HEK293 (cell line): Measurements from ENCODE around the gene FYB1.

Experiments
- CTCF ChIA-PET: fragments of 350-600 bp; formaldehyde crosslinking; extraction: SDS; loops from one replicate; lab custom pipeline; 2021; ENCODE audit warnings: antibody characterized with exemption; lab: Yijun Ruan, JAX
- POLR2A ChIA-PET: fragments of 300-600 bp; formaldehyde crosslinking; extraction: SDS; loops from one replicate; lab custom pipeline; 2020; ENCODE audit warnings: antibody characterized with exemption, inconsistent platforms; lab: Yijun Ruan, JAX
- H3K27ac ChIP-seq: fragments of 200-500 bp; sonication (Bioruptor generic); 2 replicates; pipeline ENCODE4 v1.5.1; 2014; ENCODE audit warnings: low read depth, low read length, control low read depth, inconsistent platforms; ENCODE audit errors: extremely low read depth
- H3K36me3 ChIP-seq, 2 experiments: fragments of 200-500 bp in 1 of 2; sonication (Bioruptor generic) in 1 of 2; 1 replicate in 1 of 2; 2 replicates in 1 of 2; pipeline ENCODE4 v1.5.1; 2014 to 2017; ENCODE audit warnings: inconsistent platforms in 2 of 2, low read length in 2 of 2; ENCODE audit not compliant: control insufficient read depth in 2 of 2, insufficient read depth in 1 of 2
- H3K4me1 ChIP-seq: fragments of 200-500 bp; sonication (Bioruptor generic); 2 replicates; pipeline ENCODE4 v1.5.1; 2014; ENCODE audit warnings: mild to moderate bottlenecking, low read length, inconsistent platforms; ENCODE audit not compliant: control insufficient read depth, insufficient read depth
- H3K4me3 ChIP-seq: 2 replicates; pipeline ENCODE4 v1.5.1; 2011; ENCODE audit warnings: low read depth, mild to moderate bottlenecking, control low read depth, low read length, moderate library complexity
- H3K9me3 ChIP-seq: fragments of 200-500 bp; sonication (Bioruptor generic); 2 replicates; pipeline ENCODE4 v1.5.1; 2014; ENCODE audit warnings: low read depth, low read length, inconsistent platforms; ENCODE audit not compliant: control insufficient read depth, insufficient read depth
- EGR2 ChIP-seq: fragments of 450-650 bp; formaldehyde crosslinking; IDR thresholded peaks from 2 replicates; pipeline ENCODE4 v1.5.1; 2016; ENCODE audit warnings: low read depth, missing biosample characterization, missing genetic modification characterization
- GLIS2 ChIP-seq: fragments of 450-650 bp; formaldehyde crosslinking; IDR thresholded peaks from 2 replicates; pipeline ENCODE4 v1.5.1; 2016; ENCODE audit warnings: missing biosample characterization, missing genetic modification characterization
- KLF9 ChIP-seq: fragments of 450-650 bp; formaldehyde crosslinking; IDR thresholded peaks from 2 replicates; pipeline ENCODE4 v1.5.1; 2016; ENCODE audit warnings: missing biosample characterization, missing genetic modification characterization, low read depth
- MYNN ChIP-seq: fragments of 450-650 bp; formaldehyde crosslinking; IDR thresholded peaks from 2 replicates; pipeline ENCODE4 v1.5.1; 2016; ENCODE audit warnings: missing biosample characterization, missing genetic modification characterization, borderline replicate concordance
- OSR2 ChIP-seq: fragments of 450-650 bp; formaldehyde crosslinking; IDR thresholded peaks from 2 replicates; pipeline ENCODE4 v1.5.1; 2016; ENCODE audit warnings: missing biosample characterization, missing genetic modification characterization
- RBAK ChIP-seq: fragments of 450-650 bp; formaldehyde crosslinking; IDR thresholded peaks from 2 replicates; pipeline ENCODE4 v1.5.1; 2016; ENCODE audit warnings: missing biosample characterization, missing genetic modification characterization
- ZBTB10 ChIP-seq: fragments of 450-650 bp; formaldehyde crosslinking; IDR thresholded peaks from 2 replicates; pipeline ENCODE4 v1.5.1; 2016; ENCODE audit warnings: missing biosample characterization, missing genetic modification characterization
- ZFP3 ChIP-seq: fragments of 450-650 bp; formaldehyde crosslinking; IDR thresholded peaks from 2 replicates; pipeline ENCODE4 v1.5.1; 2016; ENCODE audit warnings: low read depth, missing biosample characterization, missing genetic modification characterization
- ZIC2 ChIP-seq: fragments of 450-650 bp; formaldehyde crosslinking; IDR thresholded peaks from 2 replicates; pipeline ENCODE4 v1.5.1; 2016; ENCODE audit warnings: missing biosample characterization, missing genetic modification characterization
- ZNF16 ChIP-seq: fragments of 450-650 bp; formaldehyde crosslinking; IDR thresholded peaks from 2 replicates; pipeline ENCODE4 v1.5.1; 2016; ENCODE audit warnings: low read depth, missing biosample characterization, missing genetic modification characterization
- ZNF174 ChIP-seq: fragments of 450-650 bp; formaldehyde crosslinking; IDR thresholded peaks from 2 replicates; pipeline ENCODE4 v1.5.0; 2017; ENCODE audit warnings: missing biosample characterization, mild to moderate bottlenecking, missing genetic modification characterization
- ZNF302 ChIP-seq: fragments of 450-650 bp; formaldehyde crosslinking; IDR thresholded peaks from 2 replicates; pipeline ENCODE4 v1.5.1; 2016; ENCODE audit warnings: missing biosample characterization, missing genetic modification characterization, low read depth
- ZNF473 ChIP-seq: fragments of 450-650 bp; formaldehyde crosslinking; IDR thresholded peaks from 2 replicates; pipeline ENCODE4 v1.5.1; 2017; ENCODE audit warnings: missing biosample characterization, missing genetic modification characterization
- ZNF571 ChIP-seq: fragments of 450-650 bp; formaldehyde crosslinking; IDR thresholded peaks from 2 replicates; pipeline ENCODE4 v1.5.0; 2017; ENCODE audit warnings: missing biosample characterization, missing genetic modification characterization
- ZNF610 ChIP-seq: fragments of 450-650 bp; formaldehyde crosslinking; IDR thresholded peaks from 2 replicates; pipeline ENCODE4 v1.5.1; 2016; ENCODE audit warnings: missing biosample characterization, missing genetic modification characterization, borderline replicate concordance
- ZNF624 ChIP-seq: fragments of 450-650 bp; formaldehyde crosslinking; IDR thresholded peaks from 2 replicates; pipeline ENCODE4 v1.5.1; 2017; ENCODE audit warnings: missing biosample characterization, missing genetic modification characterization
- ZNF670 ChIP-seq: fragments of 450-650 bp; formaldehyde crosslinking; IDR thresholded peaks from 2 replicates; pipeline ENCODE4 v1.5.1; 2016; ENCODE audit warnings: missing biosample characterization, missing genetic modification characterization, low read depth
- TF ChIP-seq, protein P1 (sequence below): fragments of 450-650 bp; formaldehyde crosslinking; IDR thresholded peaks from 2 replicates; pipeline ENCODE4 v1.5.1; 2016; ENCODE audit warnings: missing biosample characterization, missing genetic modification characterization
- TF ChIP-seq, protein P2 (sequence below): fragments of 450-650 bp; formaldehyde crosslinking; IDR thresholded peaks from 2 replicates; pipeline ENCODE4 v1.5.1; 2017; ENCODE audit warnings: missing biosample characterization, missing genetic modification characterization
- TF ChIP-seq, protein P3 (sequence below): fragments of 450-650 bp; formaldehyde crosslinking; IDR thresholded peaks from 2 replicates; pipeline ENCODE4 v1.5.0; 2017; ENCODE audit warnings: missing biosample characterization, missing genetic modification characterization, borderline replicate concordance
- TF ChIP-seq, protein P4 (sequence below): fragments of 450-650 bp; formaldehyde crosslinking; IDR thresholded peaks from 2 replicates; pipeline ENCODE4 v1.5.1; 2016; ENCODE audit warnings: missing biosample characterization, missing genetic modification characterization, borderline replicate concordance

FYB1 gene

DNA sequence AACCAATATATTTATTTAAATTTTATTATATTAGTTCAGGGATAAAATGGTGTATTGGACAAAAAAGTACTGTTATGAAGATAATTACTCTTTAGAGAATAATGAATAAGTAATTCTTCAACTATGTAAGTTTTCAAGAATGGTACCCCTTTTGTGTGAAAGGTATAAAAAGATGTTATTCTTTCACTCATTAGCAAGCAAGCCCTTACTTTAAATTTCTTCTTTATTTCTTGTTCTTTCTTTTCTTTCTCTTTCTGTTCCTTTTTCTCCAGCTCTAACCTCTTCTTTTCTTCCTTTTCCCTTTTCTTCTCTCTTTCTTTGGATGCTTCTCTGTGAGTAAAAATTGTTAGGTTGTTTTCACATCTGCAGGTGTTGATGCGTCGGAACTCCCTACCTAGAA is 82.0 kb downstream of the FYB1 start (continued):
- TF ChIP-seq ZNF174 (tag by site-specific recombination) (no peak), ZIC2 (no peak), MYNN (tag by site-specific recombination) (no peak), ZFP3 (tag by site-specific recombination) (no peak), ZNF610 (tag by site-specific recombination) (no peak), ZNF571 (tag by site-specific recombination) (no peak)

- no peaks in the 10 kb centered on the region for H3K4me1 ChIP-seq
- H3K36me3 ChIP-seq: no peaks in the 10 kb centered on the region
- no peak overlapping the region for H3K27ac ChIP-seq
- TF ChIP-seq ZNF670 (tag by site-specific recombination) (no peak), ZNF571 (tag by site-specific recombination) (no peak), RBAK (tag by site-specific recombination) (no peak), ZNF302 (tag by site-specific recombination) (no peak), KLF9 (no peak), ZBTB10 (tag by site-specific recombination) (no peak), ZNF624 (tag by site-specific recombination) (no peak), MYNN (tag by site-specific recombination) (no peak), ZNF473 (no peak), OSR2 (no peak), ZNF16 (tag by site-specific recombination) (no peak), EGR2 (tag by site-specific recombination) (no peak), GLIS2 (tag by site-specific recombination) (no peak)
- TF ChIP-seq, protein P1, sequence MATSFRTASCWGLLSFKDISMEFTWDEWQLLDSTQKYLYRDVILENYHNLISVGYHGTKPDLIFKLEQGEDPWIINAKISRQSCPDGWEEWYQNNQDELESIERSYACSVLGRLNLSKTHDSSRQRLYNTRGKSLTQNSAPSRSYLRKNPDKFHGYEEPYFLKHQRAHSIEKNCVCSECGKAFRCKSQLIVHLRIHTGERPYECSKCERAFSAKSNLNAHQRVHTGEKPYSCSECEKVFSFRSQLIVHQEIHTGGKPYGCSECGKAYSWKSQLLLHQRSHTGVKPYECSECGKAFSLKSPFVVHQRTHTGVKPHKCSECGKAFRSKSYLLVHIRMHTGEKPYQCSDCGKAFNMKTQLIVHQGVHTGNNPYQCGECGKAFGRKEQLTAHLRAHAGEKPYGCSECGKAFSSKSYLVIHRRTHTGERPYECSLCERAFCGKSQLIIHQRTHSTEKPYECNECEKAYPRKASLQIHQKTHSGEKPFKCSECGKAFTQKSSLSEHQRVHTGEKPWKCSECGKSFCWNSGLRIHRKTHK (tag by site-specific recombination): no peak
- TF ChIP-seq, protein P2, sequence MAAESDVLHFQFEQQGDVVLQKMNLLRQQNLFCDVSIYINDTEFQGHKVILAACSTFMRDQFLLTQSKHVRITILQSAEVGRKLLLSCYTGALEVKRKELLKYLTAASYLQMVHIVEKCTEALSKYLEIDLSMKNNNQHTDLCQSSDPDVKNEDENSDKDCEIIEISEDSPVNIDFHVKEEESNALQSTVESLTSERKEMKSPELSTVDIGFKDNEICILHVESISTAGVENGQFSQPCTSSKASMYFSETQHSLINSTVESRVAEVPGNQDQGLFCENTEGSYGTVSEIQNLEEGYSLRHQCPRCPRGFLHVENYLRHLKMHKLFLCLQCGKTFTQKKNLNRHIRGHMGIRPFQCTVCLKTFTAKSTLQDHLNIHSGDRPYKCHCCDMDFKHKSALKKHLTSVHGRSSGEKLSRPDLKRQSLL (tag by site-specific recombination): no peak
- TF ChIP-seq, protein P3, sequence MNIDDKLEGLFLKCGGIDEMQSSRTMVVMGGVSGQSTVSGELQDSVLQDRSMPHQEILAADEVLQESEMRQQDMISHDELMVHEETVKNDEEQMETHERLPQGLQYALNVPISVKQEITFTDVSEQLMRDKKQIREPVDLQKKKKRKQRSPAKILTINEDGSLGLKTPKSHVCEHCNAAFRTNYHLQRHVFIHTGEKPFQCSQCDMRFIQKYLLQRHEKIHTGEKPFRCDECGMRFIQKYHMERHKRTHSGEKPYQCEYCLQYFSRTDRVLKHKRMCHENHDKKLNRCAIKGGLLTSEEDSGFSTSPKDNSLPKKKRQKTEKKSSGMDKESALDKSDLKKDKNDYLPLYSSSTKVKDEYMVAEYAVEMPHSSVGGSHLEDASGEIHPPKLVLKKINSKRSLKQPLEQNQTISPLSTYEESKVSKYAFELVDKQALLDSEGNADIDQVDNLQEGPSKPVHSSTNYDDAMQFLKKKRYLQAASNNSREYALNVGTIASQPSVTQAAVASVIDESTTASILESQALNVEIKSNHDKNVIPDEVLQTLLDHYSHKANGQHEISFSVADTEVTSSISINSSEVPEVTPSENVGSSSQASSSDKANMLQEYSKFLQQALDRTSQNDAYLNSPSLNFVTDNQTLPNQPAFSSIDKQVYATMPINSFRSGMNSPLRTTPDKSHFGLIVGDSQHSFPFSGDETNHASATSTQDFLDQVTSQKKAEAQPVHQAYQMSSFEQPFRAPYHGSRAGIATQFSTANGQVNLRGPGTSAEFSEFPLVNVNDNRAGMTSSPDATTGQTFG (tag by site-specific recombination): no peak
- TF ChIP-seq, protein P4, sequence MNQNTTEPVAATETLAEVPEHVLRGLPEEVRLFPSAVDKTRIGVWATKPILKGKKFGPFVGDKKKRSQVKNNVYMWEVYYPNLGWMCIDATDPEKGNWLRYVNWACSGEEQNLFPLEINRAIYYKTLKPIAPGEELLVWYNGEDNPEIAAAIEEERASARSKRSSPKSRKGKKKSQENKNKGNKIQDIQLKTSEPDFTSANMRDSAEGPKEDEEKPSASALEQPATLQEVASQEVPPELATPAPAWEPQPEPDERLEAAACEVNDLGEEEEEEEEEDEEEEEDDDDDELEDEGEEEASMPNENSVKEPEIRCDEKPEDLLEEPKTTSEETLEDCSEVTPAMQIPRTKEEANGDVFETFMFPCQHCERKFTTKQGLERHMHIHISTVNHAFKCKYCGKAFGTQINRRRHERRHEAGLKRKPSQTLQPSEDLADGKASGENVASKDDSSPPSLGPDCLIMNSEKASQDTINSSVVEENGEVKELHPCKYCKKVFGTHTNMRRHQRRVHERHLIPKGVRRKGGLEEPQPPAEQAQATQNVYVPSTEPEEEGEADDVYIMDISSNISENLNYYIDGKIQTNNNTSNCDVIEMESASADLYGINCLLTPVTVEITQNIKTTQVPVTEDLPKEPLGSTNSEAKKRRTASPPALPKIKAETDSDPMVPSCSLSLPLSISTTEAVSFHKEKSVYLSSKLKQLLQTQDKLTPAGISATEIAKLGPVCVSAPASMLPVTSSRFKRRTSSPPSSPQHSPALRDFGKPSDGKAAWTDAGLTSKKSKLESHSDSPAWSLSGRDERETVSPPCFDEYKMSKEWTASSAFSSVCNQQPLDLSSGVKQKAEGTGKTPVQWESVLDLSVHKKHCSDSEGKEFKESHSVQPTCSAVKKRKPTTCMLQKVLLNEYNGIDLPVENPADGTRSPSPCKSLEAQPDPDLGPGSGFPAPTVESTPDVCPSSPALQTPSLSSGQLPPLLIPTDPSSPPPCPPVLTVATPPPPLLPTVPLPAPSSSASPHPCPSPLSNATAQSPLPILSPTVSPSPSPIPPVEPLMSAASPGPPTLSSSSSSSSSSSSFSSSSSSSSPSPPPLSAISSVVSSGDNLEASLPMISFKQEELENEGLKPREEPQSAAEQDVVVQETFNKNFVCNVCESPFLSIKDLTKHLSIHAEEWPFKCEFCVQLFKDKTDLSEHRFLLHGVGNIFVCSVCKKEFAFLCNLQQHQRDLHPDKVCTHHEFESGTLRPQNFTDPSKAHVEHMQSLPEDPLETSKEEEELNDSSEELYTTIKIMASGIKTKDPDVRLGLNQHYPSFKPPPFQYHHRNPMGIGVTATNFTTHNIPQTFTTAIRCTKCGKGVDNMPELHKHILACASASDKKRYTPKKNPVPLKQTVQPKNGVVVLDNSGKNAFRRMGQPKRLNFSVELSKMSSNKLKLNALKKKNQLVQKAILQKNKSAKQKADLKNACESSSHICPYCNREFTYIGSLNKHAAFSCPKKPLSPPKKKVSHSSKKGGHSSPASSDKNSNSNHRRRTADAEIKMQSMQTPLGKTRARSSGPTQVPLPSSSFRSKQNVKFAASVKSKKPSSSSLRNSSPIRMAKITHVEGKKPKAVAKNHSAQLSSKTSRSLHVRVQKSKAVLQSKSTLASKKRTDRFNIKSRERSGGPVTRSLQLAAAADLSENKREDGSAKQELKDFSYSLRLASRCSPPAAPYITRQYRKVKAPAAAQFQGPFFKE: no peak
- no peak overlapping the region for H3K4me3 ChIP-seq
- ChIA-PET CTCF (no interaction called here), POLR2A (no interaction called here)
- H3K9me3 ChIP-seq: no peaks in the 10 kb centered on the region
Measured at GRCh38 chr5:39132792-39133191, 86.6 kb downstream of the FYB1 start.
